Lower lobe of right lung (tissue), 2 donors: ENCODE results near the gene MGAM2. TPM values are rescaled to one million over a fixed set of nuclear protein-coding genes. Genes with fewer than 3 reads are reported as not detected.

Source experiments
- ATAC-seq, 2 donors: fragments of 200-7000 bp; cut with Tn5 transposase; one replicate each; pipeline ENCODE4 v1.9.1; 2020 to 2022; ENCODE audit warnings: mild to moderate bottlenecking in 2 of 2, moderate library complexity in 2 of 2
- DNase-seq: peaks from one replicate; pipeline ENCODE4 v3.0.0-alpha.2; 2020
- H3K27ac ChIP-seq: fragments of 200-600 bp; one replicate; pipeline ENCODE4 v1.8.0; 2022
- H3K27me3 ChIP-seq: fragments of 200-600 bp; one replicate; pipeline ENCODE4 v1.8.0; 2022; ENCODE audit warnings: low read depth
- H3K36me3 ChIP-seq: fragments of 200-600 bp; one replicate; pipeline ENCODE4 v1.8.0; 2022; ENCODE audit warnings: mild to moderate bottlenecking
- H3K4me1 ChIP-seq: fragments of 200-600 bp; one replicate; pipeline ENCODE4 v1.8.0; 2022
- H3K4me3 ChIP-seq: fragments of 200-600 bp; one replicate; pipeline ENCODE4 v1.8.0; 2022; ENCODE audit warnings: mild to moderate bottlenecking
- H3K9me3 ChIP-seq: fragments of 200-600 bp; one replicate; pipeline ENCODE4 v1.8.0; 2022
- CTCF ChIP-seq: fragments of 200-600 bp; IDR thresholded peaks from one replicate; pipeline ENCODE4 v1.8.0; 2022; ENCODE audit warnings: antibody characterized with exemption, mild to moderate bottlenecking
- intact Hi-C: fragments of 100-400 bp; cut with DNase I; formaldehyde crosslinking; loops from one replicate; pipeline ENCODE4 v1.11.0; 2022
- total RNA-seq: library from RNA; stranded (reverse); fragmentation: NEBNext Ultra II Directional; extraction: Animal tissue kit (Norgen Biotek cat#: 25700); gene quantifications from one replicate; pipeline ENCODE4 v1.2.1, GENCODE V29; 2021
- donor health status: DM: no; HTN: yes; CAD: no; lungs with severe emphysema.

MGAM2 gene
- total RNA-seq, 1 donor from 2014 or later: 1.4 TPM

DNA sequence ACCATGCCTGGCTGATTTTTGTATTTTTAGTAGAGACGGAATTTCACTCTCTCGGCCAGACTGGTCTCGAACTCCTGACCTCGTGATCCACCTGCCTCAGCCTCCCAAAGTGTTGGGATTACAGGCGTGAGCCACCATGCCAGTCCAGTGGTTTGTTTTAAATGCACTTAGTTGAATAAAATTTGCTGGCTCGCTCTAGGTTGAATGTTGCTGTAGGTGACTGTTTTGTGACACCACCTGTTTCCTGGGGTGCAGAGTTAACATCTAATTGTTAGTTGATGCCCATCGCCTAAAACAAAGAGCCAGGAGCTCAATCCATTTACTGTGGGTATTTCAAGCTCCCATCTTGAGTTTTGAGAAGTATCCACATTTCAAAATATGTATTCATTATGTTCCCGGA lies 31.2 kb downstream of the MGAM2 start:
- H3K27me3 ChIP-seq: no peaks in the 10 kb centered on the region
- no peak for TF ChIP-seq CTCF
- H3K4me1 ChIP-seq: no peaks in the 10 kb centered on the region
- H3K4me3 ChIP-seq: no peak overlapping the region
- H3K36me3 ChIP-seq: no peaks in the 10 kb centered on the region
- ATAC-seq: no peak
- no peak for DNase-seq
- no peak overlapping the region for H3K27ac ChIP-seq
- intact Hi-C loops: no loop called here
- H3K9me3 ChIP-seq: no peaks in the 10 kb centered on the region

GRCh38 chr7:142146124-142146523 lies 34.6 kb downstream of the MGAM2 start:
- Histone ChIP-seq H3K9me3 (no peaks in the 10 kb centered on the region), H3K36me3 (no peaks in the 10 kb centered on the region), H3K4me1 (no peaks in the 10 kb centered on the region), H3K27me3 (no peaks in the 10 kb centered on the region), H3K27ac (no peak overlapping the region), H3K4me3 (no peak overlapping the region)
- TF ChIP-seq CTCF: no peak
- no peak for ATAC-seq
- intact Hi-C loops: no loop called here
- no peak for DNase-seq

DNA sequence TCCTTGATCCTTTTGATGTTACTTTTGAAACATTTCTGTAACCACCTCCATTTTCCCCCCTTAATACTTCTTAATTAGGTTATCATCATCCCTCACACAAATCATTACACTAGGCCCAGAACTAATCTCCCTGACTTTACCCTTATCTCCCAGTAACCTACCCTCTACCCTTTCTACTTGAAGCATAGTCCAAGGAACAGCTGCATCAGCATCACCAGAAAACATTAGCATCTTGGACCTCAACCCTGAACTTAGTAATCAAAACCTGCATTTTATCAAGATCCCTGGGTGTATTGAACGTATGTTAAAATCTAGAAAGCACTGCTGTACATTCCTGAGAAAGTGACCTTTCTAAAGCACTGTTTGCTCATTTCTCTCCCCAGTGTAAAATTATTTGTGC lies 38.8 kb downstream of the MGAM2 start:
- no peaks in the 10 kb centered on the region for H3K36me3 ChIP-seq
- ATAC-seq: no peak
- no peaks in the 10 kb centered on the region for H3K27me3 ChIP-seq
- no peak overlapping the region for H3K4me3 ChIP-seq
- H3K27ac ChIP-seq: no peak overlapping the region
- DNase-seq: no peak
- no peaks in the 10 kb centered on the region for H3K4me1 ChIP-seq
- H3K9me3 ChIP-seq: no peaks in the 10 kb centered on the region
- no peak for TF ChIP-seq CTCF
- intact Hi-C loops: no loop called here

DNA sequence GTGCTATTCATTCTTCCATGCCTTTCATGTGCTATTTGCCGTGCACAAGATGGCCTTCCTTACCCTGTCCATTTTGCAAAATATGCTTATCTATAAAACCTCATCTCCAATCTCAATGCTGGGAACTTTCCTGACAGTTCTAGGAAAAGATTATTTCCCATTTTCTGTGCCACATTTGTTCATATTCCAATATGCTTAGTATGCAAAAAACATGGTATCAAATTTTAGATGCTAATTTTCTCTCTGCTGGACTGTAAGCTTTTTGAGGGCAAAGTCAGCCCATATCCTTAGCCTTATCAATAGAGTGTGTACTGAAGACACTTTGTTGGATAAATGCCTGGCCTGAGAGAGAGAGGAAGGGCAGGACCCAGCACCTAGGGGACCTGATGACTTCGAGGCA lies 39.4 kb downstream of the MGAM2 start:
- no peak for ATAC-seq
- Histone ChIP-seq H3K4me1 (no peaks in the 10 kb centered on the region), H3K27me3 (no peaks in the 10 kb centered on the region), H3K27ac (no peak overlapping the region), H3K4me3 (no peak overlapping the region), H3K36me3 (no peaks in the 10 kb centered on the region), H3K9me3 (no peaks in the 10 kb centered on the region)
- no peak for TF ChIP-seq CTCF
- DNase-seq: no peak
- intact Hi-C loops: no loop called here

DNA sequence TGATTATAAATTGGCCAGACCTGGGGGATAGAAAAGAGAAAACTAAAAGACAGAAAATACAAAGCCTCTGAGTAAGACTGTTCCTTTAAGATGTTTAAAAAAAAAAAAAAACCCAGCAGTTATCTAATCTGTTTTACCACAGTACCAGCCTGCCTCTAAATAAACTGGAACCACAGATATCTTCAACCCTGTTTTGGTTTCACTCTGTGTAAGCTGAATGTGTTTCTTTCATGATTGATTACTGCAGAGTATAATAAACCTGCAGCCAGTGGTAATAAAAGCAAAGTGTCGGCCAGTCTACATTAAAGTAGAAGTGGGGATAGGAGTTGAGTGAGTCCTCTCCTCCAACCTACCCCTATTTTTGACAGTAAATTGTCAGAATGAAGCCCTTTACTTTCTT lies 40.6 kb downstream of the MGAM2 start:
- H3K4me3 ChIP-seq: no peak overlapping the region
- no peaks in the 10 kb centered on the region for H3K4me1 ChIP-seq
- no peaks in the 10 kb centered on the region for H3K36me3 ChIP-seq
- ATAC-seq (no peak), DNase-seq (no peak)
- no peak for TF ChIP-seq CTCF
- intact Hi-C loops: no loop called here
- no peaks in the 10 kb centered on the region for H3K9me3 ChIP-seq
- no peak overlapping the region for H3K27ac ChIP-seq
- no peaks in the 10 kb centered on the region for H3K27me3 ChIP-seq

DNA sequence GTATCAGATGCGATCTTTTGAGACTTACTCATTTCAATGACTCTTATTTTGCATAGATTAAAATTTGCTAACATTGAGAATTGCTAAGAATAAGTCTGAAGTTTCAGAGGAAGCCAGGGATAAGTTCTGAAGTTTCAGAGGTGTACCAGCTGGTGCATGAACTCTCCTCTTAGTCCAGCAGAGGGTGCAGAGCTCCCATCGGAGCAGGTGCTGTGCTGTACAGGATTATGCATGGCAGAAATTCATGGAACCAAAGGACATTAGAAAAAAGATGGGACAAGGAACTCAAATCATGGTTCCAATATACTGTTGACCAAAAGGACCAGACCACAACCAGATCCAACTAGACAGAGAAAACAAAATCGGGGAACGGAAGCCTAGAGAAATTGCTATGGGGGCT lies 41.9 kb downstream of the MGAM2 start:
- no peak for DNase-seq
- Histone ChIP-seq H3K4me1 (no peaks in the 10 kb centered on the region), H3K27me3 (no peaks in the 10 kb centered on the region), H3K9me3 (no peaks in the 10 kb centered on the region), H3K36me3 (no peaks in the 10 kb centered on the region), H3K4me3 (no peak overlapping the region), H3K27ac (no peak overlapping the region)
- ATAC-seq: no peak
- intact Hi-C loops: no loop called here
- TF ChIP-seq CTCF: peak; percentile 30
